ENCODE data around the gene APBA1. TPM values are rescaled to one million over a fixed set of nuclear protein-coding genes. Genes with fewer than 3 reads are reported as not detected.

Gene APBA1
- total and polyA plus RNA-seq, 9 of the 15 experiments (the other 6 are each of a cell fraction or from before 2014, with no cell fraction given), result 0.01 to 0.02 TPM; not detected in 7

- no peak for TF ChIP-seq E2F3 (CRISPR knock-in tag; IDR thresholded peaks at IDR 0.05)
- TF ChIP-seq MLLT1 (IDR thresholded peaks at IDR 0.05), result no peak
- no peak for TF ChIP-seq CHD7 (IDR thresholded peaks at IDR 0.05; ENCODE audit: low read depth, low read length)
- TF ChIP-seq SRSF7 (optimal IDR thresholded peaks at IDR 0.05; ENCODE audit: low read depth, low read length), result no peak
- no peak for TF ChIP-seq JUND (IDR thresholded peaks at IDR 0.05; ENCODE audit: borderline replicate concordance, low read depth, low read length)
- no peak for TF ChIP-seq JUND (tag; IDR thresholded peaks at IDR 0.05; ENCODE audit: borderline replicate concordance, low read depth, low read length)
- TF ChIP-seq ZBTB8A (IDR thresholded peaks at IDR 0.05; ENCODE audit: partially characterized antibody), result no peak
- TF ChIP-seq POLR2AphosphoS2 (IDR thresholded peaks at IDR 0.05; ENCODE audit: low read length), result no peak
- TF ChIP-seq POLR3A (IDR thresholded peaks at IDR 0.05; ENCODE audit: borderline replicate concordance, extremely low read depth, insufficient read depth, insufficient read length), result no peak
- TF ChIP-seq OTX1 (CRISPR knock-in tag; IDR thresholded peaks at IDR 0.05), result no peak
- 11% methylated on average over 1 of the region's 4 CpGs for WGBS (ENCODE audit: insufficient coverage, low coverage, missing lambda C conversion rate)
- FAIRE-seq (no peak), ATAC-seq (no peak), DNase-seq (ENCODE audit: extremely low read depth in 1 of 4, low spot score in 3 of 4) (no peak)
- H2AFZ ChIP-seq (ENCODE audit: low read depth, low read length), result no peak overlapping the region
- no peak overlapping the region for H3K4me2 ChIP-seq (ENCODE audit: insufficient read depth, low read length)
- no peaks in the 10 kb centered on the region for H3K9me3 ChIP-seq (replicated peaks; ENCODE audit: control insufficient read depth, insufficient read depth, low read depth, low read length)
- H3K79me2 ChIP-seq (ENCODE audit: control insufficient read depth, insufficient read depth, low read length), result no peaks in the 10 kb centered on the region
- no peaks in the 10 kb centered on the region for H3K27me3 ChIP-seq (ENCODE audit: control insufficient read depth in 2 of 2, insufficient read depth in 2 of 2, low read length in 2 of 2)
- no TSS peak for BruUV-seq (replicated peaks)
- CTCF ChIA-PET (ENCODE audit: low intra/inter-chr PET ratio), result no interaction called here
- intact Hi-C loops (cut with micrococcal nuclease), result no loop called here
- H3K36me3 ChIP-seq (ENCODE audit: control insufficient read depth, insufficient read depth, low read length), result no peaks in the 10 kb centered on the region
- H3K9me1 ChIP-seq (ENCODE audit: control insufficient read depth, insufficient read depth, low read length), result no peaks in the 10 kb centered on the region
- POLR2A ChIA-PET, result no interaction called here
- no peaks in the 10 kb centered on the region for H4K20me1 ChIP-seq (replicated peaks; ENCODE audit: control insufficient read depth, insufficient read depth, low read length)
- in situ Hi-C loops (cut with MboI), result no loop called here
- no peak overlapping the region for H3K4me3 ChIP-seq
- no peak overlapping the region for H3K9ac ChIP-seq (ENCODE audit: insufficient read depth in 1 of 2, low read depth in 2 of 2, low read length in 2 of 2)
- no peak overlapping the region for H3K27ac ChIP-seq (ENCODE audit: extremely low read depth, low read depth, low read length)
- no peaks in the 10 kb centered on the region for H3K4me1 ChIP-seq (replicated peaks in 1 of 2; ENCODE audit: control insufficient read depth in 2 of 2, insufficient read depth in 2 of 2, low read length in 2 of 2)
Observed at GRCh38 chr9:69582544-69583297, 89.5 kb downstream of the APBA1 start.
